Umbilical cord (tissue), 2 donors: ENCODE data around the gene AURKB. TPM values are rescaled to one million over a fixed set of nuclear protein-coding genes. Genes with fewer than 3 reads are reported as not detected.
A peak's percentile ranks its signal among the peaks of the same experiment; 100 is the strongest.
"Not testable (repeated sequence)": the region's sequence is repeated elsewhere in the genome, so short reads cannot be mapped to it uniquely, and the experiment has no call there.

Source experiments
- DNase-seq: peaks from one replicate; pipeline ENCODE4 v3.0.0-alpha.2; 2015; ENCODE audit warnings: low spot score
- total RNA-seq: library from RNA; depleted of rRNA; stranded (reverse); fragments of >200 nt; gene quantifications from one replicate; pipeline ENCODE4 v1.2.3, GENCODE V29; 2014; ENCODE audit warnings: low replicate concordance; ENCODE audit not compliant: insufficient read depth

Gene AURKB
- total RNA-seq, 1 donor from 2014 or later = 6.7 TPM

- DNase-seq = peak; percentile 70
These were observed 15.6 kb upstream of the AURKB start for GRCh38 chr17:8225813-8226535.

GRCh38 chr17:8224891-8225812 lies 14.8 kb upstream of the AURKB start:
- no peak for DNase-seq

GRCh38 chr17:8223356-8224126 lies 13.2 kb upstream of the AURKB start:
- peak; percentile 63 for DNase-seq

- peak; percentile 96 for DNase-seq
These were observed 12.4 kb upstream of the AURKB start for GRCh38 chr17:8222630-8223355.

- DNase-seq = no peak
These were observed 11.9 kb upstream of the AURKB start for GRCh38 chr17:8222380-8222629.

GRCh38 chr17:8221663-8222379 lies 11.4 kb upstream of the AURKB start:
- peak; percentile 98 for DNase-seq

- peak; percentile 98 for DNase-seq
These were observed 10.6 kb upstream of the AURKB start for GRCh38 chr17:8220783-8221662.

- not testable (repeated sequence) for DNase-seq
These were observed 3.6 kb upstream of the AURKB start for GRCh38 chr17:8214000-8214399.

- no peak for DNase-seq
These were observed 2.2 kb upstream of the AURKB start for GRCh38 chr17:8212312-8213180.

GRCh38 chr17:8210761-8211458 lies 535 bp upstream of the AURKB start:
- DNase-seq = no peak

- no peak for DNase-seq
These were observed 3.8 kb downstream of the AURKB start for GRCh38 chr17:8206536-8206935.

GRCh38 chr17:8204761-8205555 lies 5.4 kb downstream of the AURKB start:
- DNase-seq = no peak

- peak; percentile 96 for DNase-seq
These were observed 18.1 kb downstream of the AURKB start for GRCh38 chr17:8192070-8192815.

GRCh38 chr17:8190506-8190905 lies 19.9 kb downstream of the AURKB start:
- no peak for DNase-seq

- peak; percentile 99 for DNase-seq
These were observed 20.5 kb downstream of the AURKB start, which contains the start of gene BORCS6 for GRCh38 chr17:8189711-8190477. TSS of gene BORCS6 (minus strand) at chr17:8190180. CDS start at chr17:8190140, 40 bp downstream.
